Neural cell (in vitro differentiated cells): ENCODE measurements around the gene DSCAM. TPM values are rescaled to one million over a fixed set of nuclear protein-coding genes. Genes with fewer than 3 reads are reported as not detected.

ENCODE experiments used
- H2AFZ ChIP-seq: fragments of 200-600, 300-800 bp; sonication (generic), shearing (Covaris generic); 2 replicates; pipeline ENCODE4 v1.6.0; 2014; ENCODE audit warnings: low read depth, mild to moderate bottlenecking, antibody characterized with exemption, low read length, moderate library complexity
- H3F3A ChIP-seq: fragments of 200-600 bp; shearing (Covaris generic); 2 replicates; pipeline ENCODE4 v1.6.1; 2016; ENCODE audit warnings: mild to moderate bottlenecking, moderate library complexity, mixed read lengths, antibody characterized with exemption, low read length; ENCODE audit not compliant: insufficient read depth, poor library complexity, severe bottlenecking
- H3K27ac ChIP-seq: fragments of 200-600, 300-800 bp; sonication (generic), shearing (Covaris generic); 2 replicates; pipeline ENCODE4 v1.5.1; 2014; ENCODE audit warnings: mild to moderate bottlenecking, low read length, moderate library complexity
- H3K27me3 ChIP-seq: fragments of 300-800, 200-600 bp; sonication (generic), shearing (Covaris generic); 2 replicates; pipeline ENCODE4 v1.6.0; 2014; ENCODE audit warnings: mild to moderate bottlenecking, low read depth, low read length, moderate library complexity; ENCODE audit not compliant: insufficient read depth
- H3K36me3 ChIP-seq: fragments of 300-800, 200-600 bp; sonication (generic), shearing (Covaris generic); 2 replicates; pipeline ENCODE4 v1.5.1; 2014; ENCODE audit warnings: mild to moderate bottlenecking, antibody characterized with exemption, low read length, moderate library complexity; ENCODE audit not compliant: insufficient read depth
- H3K4me2 ChIP-seq: fragments of 300-800, 200-600 bp; sonication (generic), shearing (Covaris generic); 2 replicates; pipeline ENCODE4 v1.6.0; 2014; ENCODE audit warnings: mild to moderate bottlenecking, low read length
- H3K4me3 ChIP-seq: fragments of 300-800, 200-600 bp; sonication (generic), shearing (Covaris generic); 2 replicates; pipeline ENCODE4 v1.5.1; 2014; ENCODE audit warnings: mild to moderate bottlenecking, low read length, moderate library complexity
- H3K79me2 ChIP-seq: fragments of 200-600 bp; shearing (Covaris generic); replicated peaks from 2 replicates; pipeline ENCODE4 v1.6.0; 2014; ENCODE audit warnings: mild to moderate bottlenecking, low read length, moderate library complexity; ENCODE audit not compliant: insufficient read depth
- H3K9ac ChIP-seq: fragments of 300-800, 200-600 bp; sonication (generic), shearing (Covaris generic); 2 replicates; pipeline ENCODE4 v1.6.1; 2016; ENCODE audit warnings: mild to moderate bottlenecking, low read length, mixed read lengths
- H3K9me2 ChIP-seq: fragments of 200-600 bp; shearing (Covaris generic); 2 replicates; pipeline ENCODE4 v1.6.1; 2016; ENCODE audit warnings: mild to moderate bottlenecking, low read length, mixed read lengths; ENCODE audit not compliant: insufficient read depth
- H3K9me3 ChIP-seq: fragments of 200-600, 300-800 bp; sonication (generic), shearing (Covaris generic); 2 replicates; pipeline ENCODE4 v1.6.1; 2016; ENCODE audit warnings: mild to moderate bottlenecking, mixed run types, low read length, moderate library complexity, mixed read lengths
- H4K20me1 ChIP-seq: fragments of 200-600 bp; shearing (Covaris generic); 2 replicates; pipeline ENCODE4 v1.6.1; 2016; ENCODE audit warnings: mild to moderate bottlenecking, mixed run types; ENCODE audit not compliant: insufficient read depth
- CTCF ChIP-seq: fragments of 450-650 bp; IDR thresholded peaks from 2 replicates; pipeline ENCODE4 v1.5.1; 2014; ENCODE audit warnings: antibody characterized with exemption, mild to moderate bottlenecking, moderate library complexity; ENCODE audit not compliant: poor library complexity, severe bottlenecking
- EP300 ChIP-seq: fragments of 450-650 bp; conservative IDR thresholded peaks from 2 replicates; pipeline ENCODE4 v1.6.1; 2014; ENCODE audit warnings: antibody characterized with exemption, mild to moderate bottlenecking, moderate library complexity; ENCODE audit not compliant: poor library complexity, severe bottlenecking
- EZH2 ChIP-seq: fragments of 200-600, 300-800 bp; shearing (Covaris generic), sonication (generic); IDR thresholded peaks from 2 replicates; pipeline ENCODE4 v1.6.1; 2014; ENCODE audit warnings: antibody characterized with exemption, low read length, borderline replicate concordance, mild to moderate bottlenecking; ENCODE audit not compliant: insufficient read depth, poor library complexity, severe bottlenecking
- MXI1 ChIP-seq: fragments of 450-650 bp; conservative IDR thresholded peaks from 2 replicates; pipeline ENCODE4 v1.6.1; 2014; ENCODE audit warnings: antibody characterized with exemption, mild to moderate bottlenecking; ENCODE audit not compliant: poor library complexity, severe bottlenecking
- POLR2AphosphoS5 ChIP-seq: IDR thresholded peaks from 2 replicates; pipeline ENCODE4 v1.6.1; 2012
- RAD21 ChIP-seq: fragments of 450-650 bp; conservative IDR thresholded peaks from 2 replicates; pipeline ENCODE4 v1.6.1; 2014; ENCODE audit warnings: antibody characterized with exemption, mild to moderate bottlenecking, moderate library complexity
- REST ChIP-seq: IDR thresholded peaks from 2 replicates; pipeline ENCODE4 v1.6.1; 2012; ENCODE audit warnings: borderline replicate concordance
- SMC3 ChIP-seq: fragments of 450-650 bp; conservative IDR thresholded peaks from 2 replicates; pipeline ENCODE4 v1.6.1; 2014; ENCODE audit warnings: antibody characterized with exemption, mild to moderate bottlenecking, moderate library complexity; ENCODE audit not compliant: poor library complexity
- TAF1 ChIP-seq: IDR thresholded peaks from 2 replicates; pipeline ENCODE4 v1.6.1; 2012; ENCODE audit warnings: low read depth
- polyA plus RNA-seq: library from polyadenylated mRNA; depleted of rRNA; stranded (reverse); fragments of >200 nt; gene quantifications from 2 replicates; pipeline ENCODE4 v1.2.3, GENCODE V29; 2014

DSCAM gene
- polyA plus RNA-seq, 1 donor from 2014 or later: 5.3 TPM

GRCh38 chr21:40803101-40803500 lies 43.9 kb downstream of the DSCAM start:
- Histone ChIP-seq H3K27me3 (no peaks in the 10 kb centered on the region), H3K27ac (no peak overlapping the region), H3K79me2 (no peaks in the 10 kb centered on the region), H4K20me1 (no peaks in the 10 kb centered on the region), H3K4me2 (no peak overlapping the region), H2AFZ (no peak overlapping the region), H3K36me3 (no peaks in the 10 kb centered on the region), H3F3A (no peaks in the 10 kb centered on the region), H3K9ac (no peak overlapping the region), H3K9me3 (no peaks in the 10 kb centered on the region), H3K9me2 (no peaks in the 10 kb centered on the region), H3K4me3 (no peak overlapping the region)
- TF ChIP-seq TAF1 (no peak), RAD21 (no peak), POLR2AphosphoS5 (no peak), EP300 (no peak), EZH2 (no peak), REST (no peak), MXI1 (no peak)

- Histone ChIP-seq H3K4me2 (no peak overlapping the region), H4K20me1 (no peaks in the 10 kb centered on the region), H3K4me3 (no peak overlapping the region), H3F3A (no peaks in the 10 kb centered on the region), H3K27ac (no peak overlapping the region), H3K36me3 (no peaks in the 10 kb centered on the region), H3K9ac (no peak overlapping the region), H3K79me2 (no peaks in the 10 kb centered on the region), H2AFZ (no peak overlapping the region), H3K9me3 (no peaks in the 10 kb centered on the region), H3K27me3 (no peaks in the 10 kb centered on the region), H3K9me2 (no peaks in the 10 kb centered on the region)
- no peak for TF ChIP-seq POLR2AphosphoS5
- no peak for TF ChIP-seq REST
- no peak for TF ChIP-seq EZH2
- TF ChIP-seq EP300: no peak
- no peak for TF ChIP-seq CTCF
- no peak for TF ChIP-seq RAD21
- no peak for TF ChIP-seq SMC3
- TF ChIP-seq TAF1: no peak
- no peak for TF ChIP-seq MXI1
These were observed 46.8 kb downstream of the DSCAM start for GRCh38 chr21:40800126-40800525.
